Spinal cord (tissue), 10 donors: ENCODE data around the gene SPATA21. TPM values are rescaled to one million over a fixed set of nuclear protein-coding genes. Genes with fewer than 3 reads are reported as not detected.

Experiments used
- DNase-seq, 6 donors: peaks; one replicate each; pipeline versions ENCODE4 v3.0.0 to v3.0.0-alpha.2; 2013 to 2015; ENCODE audit warnings: low spot score in 6 of 6, low read depth in 4 of 6
- H3K27ac ChIP-seq: one replicate; pipeline ENCODE4 v1.5.1; 2013; ENCODE audit warnings: low read depth, low read length, control low read depth
- H3K27me3 ChIP-seq: one replicate; pipeline ENCODE4 v1.6.1; 2013; ENCODE audit warnings: low read length; ENCODE audit not compliant: control insufficient read depth, insufficient read depth
- H3K36me3 ChIP-seq: one replicate; pipeline ENCODE4 v1.6.1; 2013; ENCODE audit warnings: low read length; ENCODE audit not compliant: control insufficient read depth, insufficient read depth
- H3K4me1 ChIP-seq: one replicate; pipeline ENCODE4 v1.6.1; 2013; ENCODE audit warnings: low read length; ENCODE audit not compliant: control insufficient read depth, insufficient read depth
- H3K4me3 ChIP-seq: one replicate; pipeline ENCODE4 v1.5.1; 2013; ENCODE audit warnings: low read depth, low read length, control low read depth
- H3K9me3 ChIP-seq: one replicate; pipeline ENCODE4 v1.6.1; 2013; ENCODE audit warnings: low read length; ENCODE audit not compliant: control insufficient read depth, insufficient read depth
- WGBS: methylation state at CpG from one replicate; pipeline ENCODE4 v1.1.5; 2013; ENCODE audit warnings: missing lambda C conversion rate; ENCODE audit not compliant: insufficient coverage; 5-methylcytosine and 5-hydroxymethylcytosine counted together
- polyA plus RNA-seq, 2 donors: library from polyadenylated mRNA; unstranded; fragments of 120-200 nt; gene quantifications; one replicate each; pipeline ENCODE4 v1.2.1, GENCODE V29; 2013; ENCODE audit not compliant: insufficient read length in 2 of 2
- total RNA-seq, 2 donors: library from RNA; depleted of rRNA in 1 of 2; stranded (reverse); fragments of 120-200 nt in 1 of 2; fragments of >200 nt in 1 of 2; gene quantifications; one replicate each; pipeline versions ENCODE4 v1.2.3 to v1.2.4, GENCODE V29; 2013 to 2014
- donor health status: healthy.

SPATA21 gene
- total and polyA plus RNA-seq, 4 donors = 0.17 to 0.59 TPM; not detected in 2

DNA sequence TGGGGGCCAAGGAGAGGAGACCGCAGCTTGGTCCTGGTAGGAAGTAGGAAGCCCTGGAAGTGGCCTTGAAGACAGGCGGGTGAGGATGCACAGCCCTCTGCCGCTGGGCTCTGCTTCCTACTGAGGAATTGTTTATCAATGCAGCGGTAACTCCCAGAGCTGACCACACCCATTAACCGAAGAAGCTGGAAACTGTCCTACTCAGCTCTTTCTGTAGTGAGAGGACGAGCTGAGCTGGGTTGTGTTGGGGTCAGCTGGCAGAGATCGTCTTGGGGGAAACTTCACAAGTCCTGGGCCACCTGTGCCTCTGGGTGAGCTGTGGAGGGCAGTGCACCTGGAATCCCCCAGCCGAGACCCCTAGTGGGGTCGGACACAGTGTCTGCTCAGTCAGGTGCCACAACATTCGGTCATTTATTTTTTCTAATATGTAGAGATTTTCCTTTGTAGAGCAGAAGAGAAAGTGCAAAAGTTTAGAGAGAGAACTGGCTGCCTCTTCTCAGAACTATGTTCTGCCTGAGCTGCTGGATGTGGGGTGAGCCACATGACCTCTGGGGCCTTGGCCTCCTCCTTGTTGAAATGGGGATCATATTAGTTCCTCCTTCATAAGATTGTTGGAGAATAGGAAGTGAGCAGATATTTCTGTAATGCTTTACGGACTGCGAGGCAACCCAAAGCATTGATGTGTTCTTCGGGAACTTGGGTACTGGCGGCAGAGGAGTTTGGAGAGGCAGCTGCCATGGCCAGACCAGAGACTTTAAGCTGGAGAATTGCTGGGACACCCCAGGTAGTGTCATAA, 6.9 kb upstream of the SPATA21 start:
- no peak overlapping the region for H3K27ac ChIP-seq
- WGBS = 84% methylated on average over 13 of the region's 14 CpGs
- peaks cover 57% of the 10 kb centered on the region for H3K36me3 ChIP-seq
- no peak overlapping the region for H3K4me3 ChIP-seq
- H3K4me1 ChIP-seq = peaks cover 28% of the 10 kb centered on the region
- no peaks in the 10 kb centered on the region for H3K27me3 ChIP-seq
- H3K9me3 ChIP-seq = no peaks in the 10 kb centered on the region
- DNase-seq = no peak

DNA sequence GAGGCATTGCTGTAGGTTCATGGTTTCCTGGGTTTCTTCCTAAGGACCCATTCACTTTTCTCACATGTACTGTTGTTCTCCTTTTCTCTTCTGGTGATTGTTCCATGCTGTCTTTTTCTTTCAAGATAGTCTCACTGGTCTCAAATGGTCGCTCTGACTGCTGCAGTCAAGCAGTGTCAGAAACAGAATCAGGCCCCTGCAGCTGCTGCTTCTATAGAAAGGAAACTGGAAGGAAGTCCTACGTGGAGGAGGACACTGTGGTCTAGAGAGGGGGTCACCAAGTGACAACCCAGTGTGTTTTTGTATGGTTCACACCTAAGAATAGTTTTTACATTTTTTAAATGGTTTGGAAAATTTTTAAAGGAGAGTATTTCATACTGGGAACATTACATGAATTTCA, 5.7 kb upstream of the SPATA21 start:
- Histone ChIP-seq H3K27me3 (no peaks in the 10 kb centered on the region), H3K27ac (no peak overlapping the region)
- 60% methylated on average over 1 of the region's 2 CpGs for WGBS

DNA sequence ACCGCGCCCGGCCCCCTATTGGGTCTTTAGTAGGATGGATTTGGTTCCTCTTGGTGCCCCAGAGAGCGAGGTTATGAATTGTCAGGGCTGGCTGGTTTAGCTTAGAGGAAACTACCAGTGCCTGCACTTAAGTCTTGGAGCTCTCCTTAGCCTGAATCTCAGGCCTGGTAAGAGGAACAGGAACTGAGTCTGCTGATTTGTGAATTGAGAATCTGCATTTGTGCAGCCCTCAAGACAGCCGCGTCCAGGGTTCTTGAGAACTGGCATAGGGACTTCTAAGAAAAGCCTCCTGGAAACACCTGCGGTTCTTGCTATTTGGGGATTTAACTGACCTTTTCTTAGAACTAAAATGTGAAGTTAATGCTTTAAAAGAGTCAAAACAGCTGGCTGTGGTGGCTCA, 5.0 kb upstream of the SPATA21 start:
- no peaks in the 10 kb centered on the region for H3K9me3 ChIP-seq
- H3K27ac ChIP-seq = no peak overlapping the region
- H3K36me3 ChIP-seq = peaks cover 38% of the 10 kb centered on the region
- 97% methylated on average over 7 of the region's 7 CpGs for WGBS
- H3K27me3 ChIP-seq = no peaks in the 10 kb centered on the region
- H3K4me3 ChIP-seq = no peak overlapping the region
- H3K4me1 ChIP-seq = peaks cover 28% of the 10 kb centered on the region
- no peak for DNase-seq

More for the DNA sequence above, 5.7 kb upstream of the SPATA21 start:
- Histone ChIP-seq H3K9me3 (no peaks in the 10 kb centered on the region), H3K36me3 (peaks cover 45% of the 10 kb centered on the region), H3K4me3 (no peak overlapping the region), H3K4me1 (peaks cover 28% of the 10 kb centered on the region)
- DNase-seq = no peak

DNA sequence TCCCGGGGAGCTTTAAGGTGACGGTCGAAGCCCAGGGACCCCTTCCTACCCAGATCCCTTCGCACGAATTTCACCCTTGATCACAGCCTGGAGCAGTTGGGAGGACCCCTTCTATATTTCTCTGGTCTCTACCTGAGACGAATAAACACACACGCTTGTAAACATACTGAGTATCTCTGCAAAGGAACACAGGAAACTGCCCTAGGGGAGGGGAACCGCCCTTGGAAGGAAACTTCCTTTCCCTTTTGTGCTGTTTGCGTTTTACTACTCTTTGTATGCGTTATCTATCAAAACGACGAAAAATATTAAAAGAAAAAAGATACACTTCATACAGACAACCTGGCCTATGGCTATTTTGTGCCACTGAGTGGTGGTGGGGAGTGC, 4.0 kb upstream of the SPATA21 start:
- no peak for DNase-seq
- Histone ChIP-seq H3K27ac (peak overlapping the region; percentile 73), H3K9me3 (no peaks in the 10 kb centered on the region), H3K4me3 (peak overlapping the region; percentile 98), H3K4me1 (peaks cover 28% of the 10 kb centered on the region), H3K36me3 (peaks cover 34% of the 10 kb centered on the region), H3K27me3 (no peaks in the 10 kb centered on the region)
- WGBS = 0% methylated on average over 6 of the region's 12 CpGs

DNA sequence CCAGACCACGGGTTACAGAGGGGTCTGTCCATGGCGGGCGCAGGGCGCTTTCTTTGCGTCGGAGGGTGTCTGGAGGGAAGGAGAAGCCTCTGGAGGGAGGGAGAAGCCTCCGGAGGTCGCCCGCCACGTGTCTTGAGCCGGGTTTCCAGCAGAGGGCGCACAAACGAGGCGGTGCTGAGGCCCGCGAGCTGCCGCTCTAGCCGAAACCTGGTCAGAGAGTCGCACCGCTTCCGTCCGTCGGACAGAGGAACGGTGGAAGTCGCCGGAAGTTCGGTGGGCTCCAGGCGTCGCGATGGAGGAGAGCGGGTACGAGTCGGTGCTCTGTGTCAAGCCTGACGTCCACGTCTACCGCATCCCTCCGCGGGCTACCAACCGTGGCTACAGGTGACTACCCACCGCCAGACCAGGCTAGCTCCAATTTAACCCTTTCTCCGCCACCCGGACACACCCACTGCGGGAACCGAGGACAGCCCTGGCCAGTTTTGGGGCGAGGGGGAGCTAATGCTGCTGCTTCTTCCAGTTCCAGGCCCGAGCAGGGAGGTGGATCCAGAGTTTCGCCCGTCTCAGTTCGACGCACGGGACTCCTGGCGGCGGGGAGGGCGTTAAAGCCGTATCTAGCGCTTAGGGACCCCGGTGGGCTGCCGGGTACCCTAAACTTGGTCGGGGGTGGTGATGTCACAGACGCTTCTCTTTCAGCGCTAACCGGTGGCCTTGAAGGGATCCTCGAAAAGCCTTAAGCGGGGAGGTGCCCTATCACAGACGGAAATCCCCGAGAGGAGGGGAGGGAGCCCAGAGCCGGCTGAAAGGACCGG, 3.5 kb upstream of the SPATA21 start, which contains the start of gene NECAP2:
TSS of gene NECAP2 (plus strand) at position 255 of the 812 bp plus-strand sequence. CDS start at position 293, 38 bp downstream.
- Histone ChIP-seq H3K27ac (peak within 1 kb of the TSS; percentile 73), H3K4me1 (peaks cover 28% of the 10 kb centered on the region), H3K36me3 (peaks cover 28% of the 10 kb centered on the region), H3K4me3 (peak within 1 kb of the TSS; percentile 98), H3K9me3 (no peaks in the 10 kb centered on the region), H3K27me3 (no peaks in the 10 kb centered on the region)
- peak; percentile 75 to 97 (median 89) for DNase-seq
- under 1% methylated on average over 68 of the region's 68 CpGs for WGBS

DNA sequence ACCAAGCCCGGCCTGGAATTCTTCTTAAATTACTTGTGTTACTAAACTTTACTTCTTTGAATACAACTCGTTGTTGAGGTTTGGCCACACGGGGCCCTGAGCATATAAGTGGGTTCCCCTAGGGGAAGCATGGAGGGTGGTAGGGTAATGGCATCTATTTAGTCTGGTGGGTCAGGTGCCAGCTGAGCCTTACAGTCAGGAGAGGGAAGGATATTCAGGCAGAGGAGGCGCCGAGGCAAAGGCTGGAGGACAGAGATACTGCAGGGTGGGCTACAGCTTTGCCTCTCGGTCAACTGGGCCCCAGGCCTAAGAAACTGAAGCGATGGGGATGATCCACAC, 2.9 kb upstream of the SPATA21 start:
- DNase-seq = peak in 1 of 6 donors; percentile 26
- WGBS = 37% methylated on average over 6 of the region's 7 CpGs

DNA sequence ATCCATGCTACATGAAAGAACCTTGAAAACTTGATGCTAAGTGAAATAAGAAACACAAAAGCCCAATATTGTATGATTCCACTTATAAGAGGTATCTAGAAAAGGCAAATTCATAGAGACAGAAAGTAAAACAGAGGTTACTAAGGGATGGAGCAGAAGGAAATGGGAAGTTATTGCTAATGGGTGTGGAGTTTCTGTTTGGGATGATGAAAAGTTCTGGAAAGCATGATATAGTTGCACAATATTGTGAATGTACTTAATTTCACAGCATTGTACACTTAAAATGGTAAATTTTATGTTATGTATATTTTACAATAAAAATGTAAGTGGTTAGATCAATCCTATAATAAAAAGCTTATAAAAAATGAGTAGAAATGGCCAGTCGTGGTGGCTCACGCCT, 1.7 kb upstream of the SPATA21 start:
- Histone ChIP-seq H3K4me3 (no peak overlapping the region), H3K27ac (no peak overlapping the region), H3K4me1 (peaks cover 25% of the 10 kb centered on the region), H3K9me3 (no peaks in the 10 kb centered on the region), H3K27me3 (no peaks in the 10 kb centered on the region), H3K36me3 (peaks cover 11% of the 10 kb centered on the region)
- no peak for DNase-seq
- 83% methylated on average over 2 of the region's 2 CpGs for WGBS

More for the DNA sequence above, 2.9 kb upstream of the SPATA21 start:
- H3K27me3 ChIP-seq = no peaks in the 10 kb centered on the region
- peak overlapping the region; percentile 57 for H3K27ac ChIP-seq
- no peaks in the 10 kb centered on the region for H3K9me3 ChIP-seq
- peak overlapping the region; percentile 98 for H3K4me3 ChIP-seq
- peaks cover 22% of the 10 kb centered on the region for H3K36me3 ChIP-seq
- H3K4me1 ChIP-seq = peaks cover 28% of the 10 kb centered on the region

DNA sequence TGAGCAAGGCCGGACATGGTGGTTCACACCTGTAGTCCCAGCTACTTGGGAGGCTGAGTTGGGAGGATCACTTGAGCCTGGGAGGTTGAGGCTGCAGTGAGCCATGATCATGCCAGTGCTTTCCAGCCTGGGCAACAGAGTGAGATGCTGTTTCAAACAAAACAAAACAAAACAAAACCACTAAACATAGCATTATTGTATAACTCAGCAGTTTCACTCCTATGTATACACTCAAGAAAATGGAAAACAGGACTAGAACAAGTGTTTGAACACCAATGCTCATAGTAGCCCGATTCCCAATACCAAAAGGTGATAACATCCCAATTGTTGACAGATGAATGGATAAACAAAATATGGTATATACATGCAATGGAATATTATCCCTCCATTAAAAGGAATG, 1.3 kb upstream of the SPATA21 start:
- Histone ChIP-seq H3K27me3 (no peaks in the 10 kb centered on the region), H3K27ac (no peak overlapping the region), H3K4me1 (peaks cover 21% of the 10 kb centered on the region), H3K36me3 (peaks cover 7% of the 10 kb centered on the region), H3K4me3 (no peak overlapping the region), H3K9me3 (no peaks in the 10 kb centered on the region)
- no CpG with 5 or more reads among the region's 2 CpGs for WGBS
- DNase-seq = no peak

DNA sequence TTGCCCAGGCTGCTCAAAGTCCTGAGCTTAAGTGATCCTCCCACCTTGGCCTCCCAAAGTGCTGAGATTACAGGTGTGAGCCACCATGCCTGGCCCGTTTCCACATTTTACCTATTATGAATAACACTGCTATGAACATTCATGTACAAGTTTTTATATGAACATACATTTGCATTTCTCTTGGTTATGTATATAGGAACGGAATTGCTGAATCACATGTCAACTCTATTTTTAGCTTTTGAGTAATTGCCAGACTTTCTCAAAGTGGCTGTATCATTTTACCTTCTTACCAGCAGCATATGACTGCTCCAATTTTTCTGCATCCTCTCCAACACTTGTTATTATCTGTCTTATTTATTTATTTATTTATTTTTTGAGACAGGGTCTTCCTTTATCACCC, 2.7 kb downstream of the SPATA21 start:
- Histone ChIP-seq H3K4me3 (no peak overlapping the region), H3K27me3 (no peaks in the 10 kb centered on the region), H3K27ac (no peak overlapping the region), H3K9me3 (no peaks in the 10 kb centered on the region), H3K36me3 (no peaks in the 10 kb centered on the region), H3K4me1 (no peaks in the 10 kb centered on the region)
- no peak for DNase-seq
- no CpG with 5 or more reads among the region's 2 CpGs for WGBS
